Breast epithelium (tissue), 3 donors: ENCODE results near the gene SMARCA4.

ENCODE experiments used
- POLR2AphosphoS5 ChIP-seq, 3 donors: sonication (generic); formaldehyde crosslinking; IDR thresholded peaks; one replicate each; pipeline ENCODE4 v1.6.1; 2017; ENCODE audit warnings: antibody characterized with exemption in 3 of 3
- TF ChIP-seq, protein P1 (sequence below), 3 donors: fragments of 450-650 bp; IDR thresholded peaks; one replicate each; pipeline ENCODE4 v1.5.1; 2016 to 2017; ENCODE audit warnings: antibody characterized with exemption in 3 of 3, mild to moderate bottlenecking in 3 of 3, moderate library complexity in 3 of 3

DNA sequence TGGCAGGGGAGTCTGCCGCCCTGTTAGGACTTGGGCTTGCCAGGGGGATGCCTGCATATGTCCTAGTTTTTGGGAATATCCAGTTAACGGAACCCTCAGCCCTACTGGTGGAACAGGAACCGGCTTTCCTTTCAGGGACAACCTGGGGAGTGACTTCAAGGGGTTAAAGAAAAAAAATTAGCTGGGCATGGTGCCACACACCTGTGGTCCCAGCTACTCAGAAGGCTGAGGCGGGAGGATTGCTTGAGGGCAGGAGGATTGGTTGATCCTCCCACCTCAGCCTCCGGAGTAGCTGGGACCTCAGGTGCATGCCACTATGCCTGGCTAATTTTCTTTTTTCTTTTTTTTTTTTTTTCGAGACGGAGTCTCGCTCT, 150.9 kb downstream of the SMARCA4 start:
- TF ChIP-seq, protein P1, sequence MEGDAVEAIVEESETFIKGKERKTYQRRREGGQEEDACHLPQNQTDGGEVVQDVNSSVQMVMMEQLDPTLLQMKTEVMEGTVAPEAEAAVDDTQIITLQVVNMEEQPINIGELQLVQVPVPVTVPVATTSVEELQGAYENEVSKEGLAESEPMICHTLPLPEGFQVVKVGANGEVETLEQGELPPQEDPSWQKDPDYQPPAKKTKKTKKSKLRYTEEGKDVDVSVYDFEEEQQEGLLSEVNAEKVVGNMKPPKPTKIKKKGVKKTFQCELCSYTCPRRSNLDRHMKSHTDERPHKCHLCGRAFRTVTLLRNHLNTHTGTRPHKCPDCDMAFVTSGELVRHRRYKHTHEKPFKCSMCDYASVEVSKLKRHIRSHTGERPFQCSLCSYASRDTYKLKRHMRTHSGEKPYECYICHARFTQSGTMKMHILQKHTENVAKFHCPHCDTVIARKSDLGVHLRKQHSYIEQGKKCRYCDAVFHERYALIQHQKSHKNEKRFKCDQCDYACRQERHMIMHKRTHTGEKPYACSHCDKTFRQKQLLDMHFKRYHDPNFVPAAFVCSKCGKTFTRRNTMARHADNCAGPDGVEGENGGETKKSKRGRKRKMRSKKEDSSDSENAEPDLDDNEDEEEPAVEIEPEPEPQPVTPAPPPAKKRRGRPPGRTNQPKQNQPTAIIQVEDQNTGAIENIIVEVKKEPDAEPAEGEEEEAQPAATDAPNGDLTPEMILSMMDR (IDR thresholded peaks at IDR 0.05) = no peak
- no peak for TF ChIP-seq POLR2AphosphoS5 (IDR thresholded peaks at IDR 0.05)
